H1 (cell line): ENCODE measurements around the gene BPIFB3. TPM values are rescaled to one million over a fixed set of nuclear protein-coding genes. Genes with fewer than 3 reads are reported as not detected.

ENCODE experiments used
- CTCF ChIA-PET: fragments of 300-600 bp; sonication (Branson Sonifier 250); formaldehyde crosslinking; loops from one replicate; lab custom pipeline; 2021; ENCODE audit not compliant: partially characterized antibody; lab: Charles Lee
- POLR2A ChIA-PET: fragments of 300-600 bp; sonication (Branson Sonifier 250); formaldehyde crosslinking; loops from one replicate; lab custom pipeline; 2021; ENCODE audit warnings: inconsistent platforms; ENCODE audit not compliant: partially characterized antibody; lab: Charles Lee
- DNase-seq, 2 experiments: peaks; one replicate each; pipeline versions ENCODE4 v3.0.0 to v3.0.0-alpha.2; 2010 to 2022; ENCODE audit warnings: low spot score in 2 of 2, low read depth in 1 of 2, mixed read lengths in 1 of 2
- FAIRE-seq: peaks from 2 replicates; lab custom pipeline; 2011; peaks lifted over from hg19 to GRCh38; lab: Jason Lieb, UNC
- H2AFZ ChIP-seq: 2 replicates; pipeline ENCODE4 v1.8.1; 2012; ENCODE audit warnings: low read length, inconsistent platforms
- H2AK5ac ChIP-seq: 2 replicates; pipeline ENCODE4 v1.6.1; 2013; ENCODE audit warnings: low read depth, low read length
- H2BK120ac ChIP-seq: replicated peaks from 2 replicates; pipeline ENCODE3; 2013; ENCODE audit warnings: low read depth, low read length, inconsistent platforms
- H2BK12ac ChIP-seq: 2 replicates; pipeline ENCODE4 v1.6.1; 2013; ENCODE audit warnings: low read depth, low read length
- H2BK15ac ChIP-seq: 2 replicates; pipeline ENCODE4 v1.6.1; 2013; ENCODE audit warnings: low read length
- H2BK20ac ChIP-seq: 2 replicates; pipeline ENCODE4 v1.6.1; 2013; ENCODE audit warnings: low read length
- H2BK5ac ChIP-seq: 2 replicates; pipeline ENCODE4 v1.6.1; 2013; ENCODE audit warnings: low read depth, low read length
- H3K14ac ChIP-seq: 2 replicates; pipeline ENCODE4 v1.6.1; 2013; ENCODE audit warnings: inconsistent platforms; ENCODE audit not compliant: insufficient read length
- H3K18ac ChIP-seq: 2 replicates; pipeline ENCODE4 v1.6.1; 2013; ENCODE audit warnings: low read length; ENCODE audit errors: extremely low read depth
- H3K23ac ChIP-seq: 2 replicates; pipeline ENCODE4 v1.6.1; 2013; ENCODE audit warnings: inconsistent platforms; ENCODE audit not compliant: insufficient read length
- H3K23me2 ChIP-seq: 2 replicates; pipeline ENCODE4 v1.6.1; 2013; ENCODE audit warnings: low read depth, low read length
- H3K27ac ChIP-seq: 2 replicates; pipeline ENCODE4 v1.6.1; 2011; ENCODE audit warnings: low read depth, low read length, inconsistent platforms
- H3K27me3 ChIP-seq, 4 experiments: replicated peaks in 1 of 4; 1 replicate in 1 of 4; 2 replicates in 3 of 4; pipeline versions ENCODE4 v1.6.1 to v1.8.1; 2011 to 2013; ENCODE audit warnings: low read length in 3 of 4, mild to moderate bottlenecking in 3 of 4, inconsistent platforms in 2 of 4, mixed read lengths in 2 of 4, moderate library complexity in 1 of 4; ENCODE audit not compliant: control insufficient read depth in 3 of 4, insufficient read depth in 3 of 4; ENCODE audit errors: extremely low read depth in 1 of 4
- H3K36me3 ChIP-seq, 4 experiments: 2 replicates each; pipeline versions ENCODE4 v1.6.1 to v1.8.1; 2011 to 2013; ENCODE audit warnings: mild to moderate bottlenecking in 4 of 4, low read length in 3 of 4, moderate library complexity in 2 of 4, control low read depth in 1 of 4, inconsistent platforms in 1 of 4; ENCODE audit not compliant: insufficient read depth in 4 of 4, control insufficient read depth in 2 of 4
- H3K4ac ChIP-seq: replicated peaks from 2 replicates; pipeline ENCODE3; 2013; ENCODE audit warnings: low read length, low read depth, mixed read lengths, inconsistent platforms; ENCODE audit not compliant: insufficient read length
- H3K4me1 ChIP-seq, 4 experiments: replicated peaks in 1 of 4; 1 replicate in 1 of 4; 2 replicates in 3 of 4; pipeline versions ENCODE4 v1.6.1 to v1.8.1; 2011 to 2013; ENCODE audit warnings: low read length in 3 of 4, inconsistent platforms in 2 of 4, mixed read lengths in 1 of 4; ENCODE audit not compliant: insufficient read depth in 4 of 4, control insufficient read depth in 3 of 4
- H3K4me2 ChIP-seq, 2 experiments: 2 replicates each; pipeline versions ENCODE4 v1.6.1 to v1.8.1; 2011 to 2013; ENCODE audit warnings: low read depth in 2 of 2, low read length in 2 of 2, control low read depth in 1 of 2, inconsistent platforms in 1 of 2, mild to moderate bottlenecking in 1 of 2; ENCODE audit not compliant: insufficient read depth in 1 of 2
- H3K4me3 ChIP-seq, 4 experiments: fragments of 200-600, 300-600 bp in 1 of 4; sonication (generic), shearing (Covaris generic), sonication (Bioruptor Twin) in 1 of 4; 2 replicates each; pipeline versions ENCODE4 v1.5.1 to v1.8.1; 2011 to 2016; ENCODE audit warnings: low read length in 4 of 4, low read depth in 3 of 4, control low read depth in 2 of 4, inconsistent platforms in 2 of 4, mild to moderate bottlenecking in 2 of 4, mixed read lengths in 1 of 4, moderate library complexity in 1 of 4; ENCODE audit not compliant: insufficient read depth in 2 of 4; ENCODE audit errors: extremely low read depth in 1 of 4
- H3K56ac ChIP-seq: replicated peaks from 2 replicates; pipeline ENCODE3; 2013; ENCODE audit warnings: low read depth, mild to moderate bottlenecking, mixed read lengths, low read length, inconsistent platforms; ENCODE audit not compliant: insufficient read length
- H3K79me1 ChIP-seq: 2 replicates; pipeline ENCODE4 v1.6.1; 2013; ENCODE audit warnings: low read depth, low read length, control low read depth
- H3K79me2 ChIP-seq, 2 experiments: 2 replicates each; pipeline versions ENCODE4 v1.6.1 to v1.8.1; 2012 to 2013; ENCODE audit warnings: low read length in 2 of 2, mild to moderate bottlenecking in 2 of 2, inconsistent platforms in 1 of 2; ENCODE audit not compliant: insufficient read depth in 2 of 2, control insufficient read depth in 1 of 2
- H3K9ac ChIP-seq, 4 experiments: replicated peaks in 1 of 4; 1 replicate in 1 of 4; 2 replicates in 3 of 4; pipeline versions ENCODE4 v1.6.1 to v1.8.1; 2011 to 2013; ENCODE audit warnings: low read depth in 3 of 4, low read length in 3 of 4, control low read depth in 2 of 4, mild to moderate bottlenecking in 2 of 4, moderate library complexity in 2 of 4, inconsistent platforms in 1 of 4; ENCODE audit errors: extremely low read depth in 1 of 4
- H3K9me3 ChIP-seq, 2 experiments: 2 replicates each; pipeline versions ENCODE4 v1.6.1 to v1.8.1; 2012 to 2013; ENCODE audit warnings: mild to moderate bottlenecking in 2 of 2, moderate library complexity in 2 of 2, control low read depth in 1 of 2, inconsistent platforms in 1 of 2, low read depth in 1 of 2, low read length in 1 of 2, mixed read lengths in 1 of 2; ENCODE audit not compliant: insufficient read depth in 2 of 2
- H4K20me1 ChIP-seq, 2 experiments: replicated peaks in 1 of 2; 2 replicates each; pipeline versions ENCODE3 to v1.8.1; 2011 to 2013; ENCODE audit warnings: inconsistent platforms in 2 of 2, low read length in 2 of 2, mild to moderate bottlenecking in 1 of 2; ENCODE audit not compliant: insufficient read depth in 2 of 2, control insufficient read depth in 1 of 2
- H4K5ac ChIP-seq: 2 replicates; pipeline ENCODE4 v1.6.1; 2013; ENCODE audit warnings: low read length, low read depth, mixed read lengths, inconsistent platforms; ENCODE audit not compliant: insufficient read length
- H4K8ac ChIP-seq: 2 replicates; pipeline ENCODE4 v1.8.0; 2013; ENCODE audit warnings: mild to moderate bottlenecking, moderate library complexity, low read length, inconsistent platforms; ENCODE audit not compliant: insufficient read depth; ENCODE audit errors: extremely low read depth
- H4K91ac ChIP-seq: replicated peaks from 2 replicates; pipeline ENCODE3; 2013; ENCODE audit warnings: low read length, mixed read lengths, inconsistent platforms; ENCODE audit not compliant: insufficient read length
- CBX8 ChIP-seq: fragments of 300-800, 300-1000 bp; sonication (generic); IDR thresholded peaks from 2 replicates; pipeline ENCODE4 v1.7.1; 2016; ENCODE audit warnings: low read depth, low read length, borderline replicate concordance
- CTBP2 ChIP-seq: IDR thresholded peaks from 2 replicates; pipeline ENCODE4 v1.7.0; 2011; ENCODE audit warnings: borderline replicate concordance, mild to moderate bottlenecking, moderate library complexity, mixed read lengths, low read length; ENCODE audit not compliant: insufficient read depth, insufficient read length
- EZH2 ChIP-seq: fragments of 200-600 bp; sonication (generic); IDR thresholded peaks from 2 replicates; pipeline ENCODE4 v1.7.1; 2012; ENCODE audit warnings: low read depth, mild to moderate bottlenecking, moderate library complexity, low read length, inconsistent platforms; ENCODE audit not compliant: severe bottlenecking
- FOSL1 ChIP-seq: IDR thresholded peaks from 2 replicates; pipeline ENCODE4 v1.6.1; 2011; ENCODE audit warnings: mild to moderate bottlenecking, low read depth, low read length, moderate library complexity; ENCODE audit not compliant: insufficient read depth
- GABPA ChIP-seq: IDR thresholded peaks from 2 replicates; pipeline ENCODE4 v1.6.1; 2011; ENCODE audit warnings: mild to moderate bottlenecking, low read length, moderate library complexity, borderline replicate concordance; ENCODE audit not compliant: insufficient read depth
- KDM5A ChIP-seq: fragments of 200-600 bp; IDR thresholded peaks from 2 replicates; pipeline ENCODE4 v1.7.1; 2012; ENCODE audit warnings: mild to moderate bottlenecking, low read length, inconsistent platforms, mixed read lengths
- SRF ChIP-seq: IDR thresholded peaks from 2 replicates; pipeline ENCODE4 v1.6.1; 2011; ENCODE audit warnings: mild to moderate bottlenecking, low read depth, low read length, moderate library complexity
- TBP ChIP-seq: IDR thresholded peaks from 2 replicates; pipeline ENCODE4 v1.6.1; 2011; ENCODE audit warnings: low read depth, low read length, improper control_type of control experiment
- TCF12 ChIP-seq: IDR thresholded peaks from 2 replicates; pipeline ENCODE4 v1.6.1; 2011; ENCODE audit warnings: low read depth, mild to moderate bottlenecking, low read length
- TEAD4 ChIP-seq: IDR thresholded peaks from 2 replicates; pipeline ENCODE4 v1.6.1; 2012; ENCODE audit warnings: low read depth, low read length, inconsistent platforms, mixed read lengths
- WGBS, 2 experiments: shearing (Covaris generic) in 1 of 2; methylation state at CpG; one replicate each; pipeline versions ENCODE4 v1.1.6 to v1.1.7; 2013 to 2015; ENCODE audit warnings: low lambda C conversion rate in 2 of 2, mixed read lengths in 2 of 2, inconsistent platforms in 1 of 2, low coverage in 1 of 2, missing lambda C conversion rate in 1 of 2; ENCODE audit not compliant: insufficient replicate concordance in 2 of 2, insufficient coverage in 1 of 2, insufficient read length in 1 of 2; ENCODE audit errors: extremely low coverage in 1 of 2, missing lambda C conversion rate in 1 of 2; 5-methylcytosine and 5-hydroxymethylcytosine counted together
- polyA plus RNA-seq, 7 experiments: library from polyadenylated mRNA; depleted of rRNA in 3 of 7; stranded (reverse) in 5 of 7; unstranded in 2 of 7; fragments of >200 nt in 5 of 7; fragments of 200-250 nt in 2 of 7; gene quantifications; 1 replicate in 5 of 7; 2 replicates in 1 of 7; 4 replicates in 1 of 7; pipeline versions ENCODE4 v1.2.1 to v1.2.3, GENCODE V29; 2011 to 2013; ENCODE audit warnings: missing spikeins in 2 of 7, mixed read lengths in 2 of 7
- total RNA-seq: library from RNA; stranded (reverse); fragmentation: NEBNext Ultra II Directional; extraction: Animal tissue kit (Norgen Biotek cat#: 25700); gene quantifications from 2 replicates; pipeline ENCODE4 v1.2.1, GENCODE V29; 2021
- TF ChIP-seq, protein P1 (sequence below), 3 experiments: IDR thresholded peaks; 1 replicate in 2 of 3; 2 replicates in 1 of 3; pipeline versions ENCODE4 v1.5.1 to v1.6.1; 2011; ENCODE audit warnings: low read length in 3 of 3, mild to moderate bottlenecking in 3 of 3, inconsistent platforms in 2 of 3, low read depth in 1 of 3, moderate library complexity in 1 of 3; ENCODE audit not compliant: insufficient read depth in 1 of 3; ENCODE audit errors: control extremely low read depth in 1 of 3

Gene BPIFB3
- total and polyA plus RNA-seq, 2 of the 8 experiments (the other 6 are each of a cell fraction or from before 2014, with no cell fraction given) = not detected

GRCh38 chr20:33072362-33072761 is 18.7 kb downstream of the BPIFB3 start:
- POLR2A ChIA-PET = interaction anchor here (0.6 to 1.0 kb wide), 2 partner anchors 14 to 30 kb away, joined by 3 read pairs; no protein-coding TSS in a partner anchor
- H3K14ac ChIP-seq = no peak overlapping the region
- 87% methylated on average over 4 of the region's 4 CpGs; no CpG with 5 or more reads in 1 of the 2 experiments for whole genome bisulfite sequencing, 2 experiments
- H4K91ac ChIP-seq = no peak overlapping the region
- H4K5ac ChIP-seq = no peak overlapping the region
- peaks cover 5% of the 10 kb centered on the region; the same call in 1 of the 2 replicates for H3K23me2 ChIP-seq
- no peak overlapping the region for H3K4ac ChIP-seq
- FAIRE-seq = no peak
- H3K4me1 ChIP-seq = no peaks in the 10 kb centered on the region
- H3K27me3 ChIP-seq = no peaks in the 10 kb centered on the region
- H2BK120ac ChIP-seq = no peak overlapping the region
- H2AK5ac ChIP-seq = no peak overlapping the region
- no peak overlapping the region for H3K56ac ChIP-seq
- no peaks in the 10 kb centered on the region for H3K79me1 ChIP-seq
- H4K20me1 ChIP-seq = peaks cover 0 to 2% of the 10 kb centered on the region in 2 experiments
- no peak overlapping the region for H3K27ac ChIP-seq
- no peak overlapping the region for H2BK20ac ChIP-seq
- no peak overlapping the region for H3K9ac ChIP-seq
- H2BK5ac ChIP-seq = no peak overlapping the region
- no peak for DNase-seq
- no peak overlapping the region for H3K23ac ChIP-seq
- CTCF ChIA-PET = interaction anchor here (0.6 to 2.0 kb wide), 5 partner anchors 22 to 170 kb away, joined by 3 to 7 read pairs (median 4); no protein-coding TSS in a partner anchor
- no peaks in the 10 kb centered on the region for H3K36me3 ChIP-seq
- H3K4me3 ChIP-seq = no peak overlapping the region
- H2BK12ac ChIP-seq = no peak overlapping the region
- H3K79me2 ChIP-seq = no peaks in the 10 kb centered on the region
- no peak overlapping the region for H2BK15ac ChIP-seq
- H3K4me2 ChIP-seq = no peak overlapping the region
- H3K9me3 ChIP-seq = no peaks in the 10 kb centered on the region
- no peak overlapping the region for H4K8ac ChIP-seq
- H2AFZ ChIP-seq = no peak overlapping the region
- no peak overlapping the region for H3K18ac ChIP-seq
- TF ChIP-seq TBP = no peak
- no peak for TF ChIP-seq EZH2
- no peak for TF ChIP-seq CTBP2
- TF ChIP-seq GABPA = no peak
- TF ChIP-seq KDM5A = no peak
- TF ChIP-seq, protein P1, sequence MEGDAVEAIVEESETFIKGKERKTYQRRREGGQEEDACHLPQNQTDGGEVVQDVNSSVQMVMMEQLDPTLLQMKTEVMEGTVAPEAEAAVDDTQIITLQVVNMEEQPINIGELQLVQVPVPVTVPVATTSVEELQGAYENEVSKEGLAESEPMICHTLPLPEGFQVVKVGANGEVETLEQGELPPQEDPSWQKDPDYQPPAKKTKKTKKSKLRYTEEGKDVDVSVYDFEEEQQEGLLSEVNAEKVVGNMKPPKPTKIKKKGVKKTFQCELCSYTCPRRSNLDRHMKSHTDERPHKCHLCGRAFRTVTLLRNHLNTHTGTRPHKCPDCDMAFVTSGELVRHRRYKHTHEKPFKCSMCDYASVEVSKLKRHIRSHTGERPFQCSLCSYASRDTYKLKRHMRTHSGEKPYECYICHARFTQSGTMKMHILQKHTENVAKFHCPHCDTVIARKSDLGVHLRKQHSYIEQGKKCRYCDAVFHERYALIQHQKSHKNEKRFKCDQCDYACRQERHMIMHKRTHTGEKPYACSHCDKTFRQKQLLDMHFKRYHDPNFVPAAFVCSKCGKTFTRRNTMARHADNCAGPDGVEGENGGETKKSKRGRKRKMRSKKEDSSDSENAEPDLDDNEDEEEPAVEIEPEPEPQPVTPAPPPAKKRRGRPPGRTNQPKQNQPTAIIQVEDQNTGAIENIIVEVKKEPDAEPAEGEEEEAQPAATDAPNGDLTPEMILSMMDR (IDR thresholded peaks at IDR 0.05; ENCODE audit: control extremely low read depth in 1 of 3, insufficient read depth in 1 of 3, low read depth in 1 of 3, low read length in 3 of 3) = no peak
- no peak for TF ChIP-seq TEAD4
- TF ChIP-seq FOSL1 = no peak
- no peak for TF ChIP-seq TCF12
- no peak for TF ChIP-seq CBX8
- no peak for TF ChIP-seq SRF
